Measurements from ENCODE around the gene MRTFB.

- TF ChIP-seq CTCF (IDR thresholded peaks at IDR 0.05): no peak
- no peak for TF ChIP-seq TCF7L2 (IDR thresholded peaks at IDR 0.05; ENCODE audit: low read depth, low read length)
- TF ChIP-seq POLR2AphosphoS5 (IDR thresholded peaks at IDR 0.05; ENCODE audit: low read depth, low read length): no peak
- TF ChIP-seq SIN3A (IDR thresholded peaks at IDR 0.05; ENCODE audit: borderline replicate concordance, insufficient read depth, low read depth, low read length): no peak
- TF ChIP-seq REST (IDR thresholded peaks at IDR 0.05; ENCODE audit: insufficient read depth in 1 of 2, low read depth in 2 of 2, low read length in 1 of 2): no peak
Observed at GRCh38 chr16:14278749-14279148, 207.6 kb downstream of the MRTFB start.
